HL-60/S4 treated with phorbol 12-myristate 13-acetate at 8.2 ng/mL for 4 days and 3 days (cell line): ENCODE results near the gene ADAMTS12.

Source experiments
- in situ Hi-C: fragments of 300-500 bp; cut with MboI; formaldehyde crosslinking; loops from 2 replicates; pipeline ENCODE4 v1.15.0; 2022; ENCODE audit warnings: low sequenced_read_pairs

The ADAMTS12 gene

DNA sequence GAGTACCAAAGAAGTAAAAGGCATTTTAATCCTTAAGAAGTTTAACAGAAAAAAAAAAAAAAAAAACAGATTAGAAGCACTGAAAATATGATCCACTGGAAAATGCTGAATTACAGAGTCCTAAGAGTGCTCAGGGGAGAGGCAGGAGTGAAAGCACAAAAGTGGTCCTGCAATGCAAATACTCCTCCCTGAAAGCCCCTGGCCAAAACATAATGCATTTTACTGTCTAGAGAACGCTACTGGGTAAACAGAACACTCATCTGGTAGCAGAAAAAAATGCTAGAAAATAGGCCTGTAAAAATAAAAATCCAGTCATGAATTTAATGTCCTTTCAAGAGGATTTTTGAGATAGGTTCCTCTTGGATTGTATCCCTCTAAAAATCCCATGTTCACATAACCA lies 81.9 kb downstream of the ADAMTS12 start:
- in situ Hi-C loops: no loop called here

GRCh38 chr5:33808699-33809098 lies 83.1 kb downstream of the ADAMTS12 start:
- in situ Hi-C loops: no loop called here

DNA sequence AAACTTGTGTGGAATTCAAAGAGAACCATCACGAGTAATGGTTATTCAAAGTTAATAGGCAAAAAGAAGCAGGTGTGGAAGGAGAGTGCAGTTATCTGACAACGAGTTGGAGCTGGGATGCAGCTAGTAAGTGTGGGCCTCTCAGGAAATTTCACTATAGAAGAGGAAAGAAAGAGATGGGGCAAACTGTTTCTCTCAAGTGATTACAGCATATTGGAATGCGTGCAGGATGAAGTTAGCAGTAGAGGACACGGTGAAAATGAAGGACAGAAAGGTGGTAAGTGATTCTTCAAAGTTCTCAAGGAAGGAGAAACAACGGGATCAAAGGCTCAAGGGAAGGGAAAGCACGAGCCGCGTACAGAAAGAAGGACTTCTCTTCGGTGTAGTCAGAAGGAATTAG lies 84.0 kb downstream of the ADAMTS12 start:
- in situ Hi-C loops: no loop called here

GRCh38 chr5:33806738-33807442 lies 84.9 kb downstream of the ADAMTS12 start:
- in situ Hi-C loops: no loop called here

- in situ Hi-C loops: no loop called here
These were observed 90.5 kb downstream of the ADAMTS12 start for GRCh38 chr5:33801292-33801691.

DNA sequence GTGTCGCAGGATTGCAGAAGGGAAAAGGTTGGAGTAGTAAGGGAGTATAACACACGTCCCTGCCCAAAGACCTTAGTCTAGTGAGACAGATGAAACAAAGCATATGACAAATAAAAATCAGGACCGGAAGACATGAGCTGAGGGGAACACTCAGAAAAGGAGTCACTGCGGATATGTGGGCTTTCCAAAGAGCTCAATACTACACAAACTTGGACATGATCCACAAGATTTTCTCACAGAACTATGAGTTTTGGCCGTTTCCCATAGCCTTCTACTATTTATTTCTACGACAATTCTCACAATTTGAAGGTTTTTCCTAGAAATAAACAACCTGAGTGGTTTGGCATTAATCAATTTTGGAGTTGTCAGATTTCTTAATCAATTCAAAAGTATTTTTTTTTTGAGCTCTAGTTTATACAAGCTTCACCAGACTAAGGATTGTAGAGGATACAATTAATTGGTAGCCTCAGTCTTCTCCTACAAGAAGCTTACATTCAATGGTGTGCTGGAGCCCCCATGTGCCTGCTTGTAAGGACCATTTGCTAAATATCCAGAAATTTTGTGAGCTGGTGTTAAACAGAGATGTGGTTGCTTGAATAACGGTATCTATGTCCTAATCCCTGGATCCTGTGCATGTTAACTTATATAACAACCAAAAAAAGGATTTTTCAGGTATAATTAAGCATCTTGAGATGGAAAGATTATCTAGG lies 91.4 kb downstream of the ADAMTS12 start:
- in situ Hi-C loops: no loop called here

DNA sequence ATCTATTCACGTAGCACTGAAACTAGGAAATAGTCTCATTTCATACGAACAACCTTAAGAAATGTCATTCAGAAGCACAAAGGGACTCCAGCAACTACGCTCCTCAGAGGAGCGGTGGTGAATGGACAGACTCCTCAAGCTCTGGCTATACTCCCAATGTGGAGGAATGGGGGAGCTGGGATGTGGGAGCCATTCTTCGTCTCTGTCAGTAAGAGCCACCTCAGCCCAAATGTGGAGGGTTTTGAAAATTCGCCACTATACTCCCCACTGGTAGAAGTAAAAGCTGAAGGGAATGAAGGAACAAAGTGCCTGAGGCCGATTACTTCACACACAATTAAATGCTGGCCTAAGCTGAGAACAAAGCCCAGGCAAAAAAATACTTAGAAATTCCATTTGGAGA lies 96.3 kb downstream of the ADAMTS12 start:
- in situ Hi-C loops: no loop called here

DNA sequence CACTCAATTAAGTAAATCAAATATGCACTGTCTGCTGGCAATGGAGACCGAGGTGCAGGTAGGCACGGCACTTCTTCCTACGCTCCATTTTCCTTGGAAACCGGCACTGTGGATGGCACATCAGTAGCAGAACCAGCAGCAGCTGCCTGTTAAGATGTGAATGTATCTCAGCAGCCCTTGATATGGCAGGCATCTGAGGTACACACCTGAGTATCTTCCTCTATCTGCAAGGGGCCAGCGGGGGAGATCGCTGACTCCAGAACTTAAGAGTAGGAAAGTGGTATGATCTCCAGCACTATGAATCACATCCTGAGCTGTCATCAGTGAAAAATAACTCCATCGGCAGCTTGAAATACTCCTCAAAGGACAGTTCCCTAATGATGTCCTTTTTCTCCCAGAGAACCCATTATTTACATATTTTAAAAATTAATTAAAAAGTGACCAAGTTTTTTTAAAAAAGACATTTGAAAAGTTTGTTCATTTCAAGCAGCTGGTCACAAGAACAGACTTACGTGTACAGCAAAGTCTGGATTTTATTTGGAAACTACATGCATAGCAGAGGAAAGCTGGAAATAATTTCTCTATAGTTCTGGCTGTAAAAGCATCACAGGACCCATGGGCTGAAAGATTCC lies 97.1 kb downstream of the ADAMTS12 start:
- in situ Hi-C loops: no loop called here

- in situ Hi-C loops: no loop called here
These were observed 97.8 kb downstream of the ADAMTS12 start for GRCh38 chr5:33793836-33794549.

- in situ Hi-C loops: no loop called here
These were observed 98.5 kb downstream of the ADAMTS12 start for GRCh38 chr5:33793276-33793675.

GRCh38 chr5:33792559-33792958 lies 99.2 kb downstream of the ADAMTS12 start:
- in situ Hi-C loops: no loop called here

DNA sequence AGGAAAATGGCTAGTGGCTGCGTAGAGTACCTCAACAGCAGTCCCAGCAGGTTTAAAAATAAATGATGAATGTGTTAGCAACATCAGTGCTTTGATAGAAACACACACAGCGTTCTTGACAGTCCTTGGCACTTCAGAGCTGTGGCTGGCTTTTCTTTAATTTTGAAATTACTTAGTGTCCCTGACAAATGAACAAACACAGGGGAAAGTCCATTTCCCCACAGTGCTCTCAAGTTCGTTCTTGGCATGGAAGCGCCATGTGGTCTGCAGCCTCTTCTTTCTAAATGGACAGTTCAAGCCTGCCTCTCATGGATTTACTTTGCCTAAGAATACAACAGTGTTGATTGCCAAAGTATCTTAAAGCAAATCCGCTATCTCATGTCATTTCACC lies 102.2 kb downstream of the ADAMTS12 start:
- in situ Hi-C loops: no loop called here

DNA sequence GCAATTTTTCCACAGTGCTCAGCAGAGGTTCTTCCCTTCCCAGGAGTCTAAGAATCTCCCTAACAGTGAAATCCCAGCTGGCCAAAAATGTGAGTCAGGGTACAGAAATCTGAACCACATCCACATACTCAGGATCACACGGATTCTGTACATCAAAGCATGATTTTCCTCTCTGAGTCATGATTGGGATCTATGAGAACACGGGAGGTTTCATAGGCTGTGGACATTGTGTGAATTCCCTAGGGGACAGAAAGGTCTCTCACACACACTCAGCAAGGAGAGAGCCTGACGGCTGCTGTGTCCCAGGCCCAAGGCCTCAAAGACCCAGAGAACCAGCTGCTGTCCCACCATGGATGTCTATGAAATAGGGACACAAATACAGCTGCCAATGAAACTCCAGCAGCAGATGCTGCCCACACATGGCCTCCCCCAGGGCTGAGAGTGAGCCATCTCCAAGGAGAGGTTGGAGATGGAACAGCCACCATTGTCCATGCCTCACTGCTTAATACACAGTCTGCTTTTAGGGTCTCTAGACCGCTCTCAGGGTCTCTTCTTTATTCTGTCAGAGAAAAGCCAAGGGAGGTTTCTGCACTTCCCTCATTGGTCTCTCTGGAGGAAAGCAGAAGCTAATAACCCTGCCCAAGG lies 102.7 kb downstream of the ADAMTS12 start:
- in situ Hi-C loops: no loop called here

DNA sequence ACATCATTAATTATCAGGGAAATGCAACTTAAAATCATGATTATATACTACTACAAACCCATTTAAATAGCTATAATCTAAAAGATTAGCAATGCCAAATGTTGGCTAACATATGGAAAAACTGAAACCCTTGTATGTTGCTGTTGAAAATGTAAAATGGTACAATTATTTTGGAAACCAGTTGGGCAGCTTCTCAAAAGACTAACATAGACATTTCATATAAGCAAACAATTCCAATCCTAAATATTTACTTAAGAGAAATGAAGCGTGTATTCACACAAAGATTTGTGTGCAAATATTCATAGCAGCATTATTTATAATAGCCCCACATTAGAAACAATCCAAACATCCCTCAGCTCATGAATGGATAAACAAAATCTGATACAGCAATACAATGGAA lies 106.2 kb downstream of the ADAMTS12 start:
- in situ Hi-C loops: no loop called here

- in situ Hi-C loops: no loop called here
These were observed 110.5 kb downstream of the ADAMTS12 start for GRCh38 chr5:33781286-33781685.

DNA sequence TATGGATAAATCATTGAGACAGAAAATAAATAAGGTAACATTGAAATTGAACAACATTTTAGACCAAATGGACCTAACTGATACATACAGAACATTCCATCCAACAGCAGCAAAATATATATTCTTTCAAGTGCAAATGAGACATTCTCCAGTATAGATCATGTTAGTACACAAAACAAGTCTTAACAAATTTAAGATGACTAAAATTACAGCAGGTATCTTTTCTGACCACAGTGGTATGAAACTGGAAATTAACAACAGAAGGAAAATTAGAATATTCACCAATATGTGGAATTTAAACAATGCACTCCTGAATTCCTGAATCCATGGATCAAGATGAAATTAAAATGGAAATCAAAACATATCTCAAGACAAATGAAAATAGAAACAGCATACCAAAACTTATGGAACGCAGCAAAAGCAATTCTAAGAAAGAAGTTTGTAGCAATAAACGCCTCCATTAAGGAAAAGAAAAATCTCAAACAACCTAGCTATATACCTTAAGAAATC lies 115.6 kb downstream of the ADAMTS12 start:
- in situ Hi-C loops: no loop called here

GRCh38 chr5:33774341-33774740 lies 117.4 kb downstream of the ADAMTS12 start:
- in situ Hi-C loops: no loop called here

DNA sequence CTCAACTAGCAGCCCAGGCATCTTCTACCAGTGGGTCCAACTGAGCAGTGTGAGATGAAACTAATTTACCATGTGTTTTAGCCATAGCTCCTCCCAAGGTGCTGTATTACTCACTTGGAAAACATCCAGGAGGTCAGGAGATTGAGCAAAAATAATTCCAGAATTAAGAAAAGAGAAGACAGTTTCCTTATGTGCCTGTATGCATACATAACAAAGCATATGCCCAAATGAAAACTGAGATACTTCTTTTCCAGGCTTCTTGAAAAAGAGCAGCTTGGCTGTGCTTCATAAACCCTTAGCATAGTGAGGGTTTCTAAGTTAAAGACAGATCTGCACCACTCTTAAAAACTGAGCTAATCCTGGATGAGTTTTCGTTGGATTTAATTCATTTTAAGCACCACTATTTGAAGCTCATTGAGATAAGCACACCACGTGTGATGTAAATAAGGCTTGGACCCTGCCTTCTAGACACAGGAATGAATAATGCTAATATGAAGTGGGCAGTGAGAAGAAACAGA lies 119.4 kb downstream of the ADAMTS12 start:
- in situ Hi-C loops: no loop called here

- in situ Hi-C loops: no loop called here
These were observed 121.8 kb downstream of the ADAMTS12 start for GRCh38 chr5:33769968-33770367.

- in situ Hi-C loops: no loop called here
These were observed 122.6 kb downstream of the ADAMTS12 start for GRCh38 chr5:33769196-33769595.

DNA sequence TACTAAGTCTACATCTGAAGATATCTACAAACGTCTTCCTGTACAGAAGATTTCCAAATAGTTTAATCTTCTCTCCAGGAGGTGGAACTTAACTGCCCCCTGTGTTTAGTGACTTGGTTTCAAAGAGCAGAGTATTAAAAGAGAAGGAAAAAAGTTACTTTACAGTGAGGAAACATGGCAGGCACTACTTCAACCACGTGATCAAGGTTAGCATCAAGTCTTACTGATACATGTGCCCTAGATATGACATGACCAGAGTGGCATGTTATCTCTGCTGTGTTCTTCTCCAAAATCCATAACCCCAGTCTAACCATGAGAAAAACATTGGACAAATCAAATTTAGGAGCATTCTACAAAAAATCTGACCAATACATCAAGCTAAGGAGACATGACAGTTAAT lies 125.8 kb downstream of the ADAMTS12 start:
- in situ Hi-C loops: no loop called here
